HepG2 (cell line): ENCODE data around the gene AGXT. TPM values are rescaled to one million over a fixed set of nuclear protein-coding genes. Genes with fewer than 3 reads are reported as not detected.

Source experiments
- ATAC-seq: fragments of 200-7000 bp; cut with Tn5 transposase; 3 replicates; pipeline ENCODE4 v1.9.1; 2020; ENCODE audit warnings: mild to moderate bottlenecking, moderate library complexity
- BruUV-seq: library from RNA; stranded (reverse); fragments of 400-500 nt; replicated peaks from 2 replicates; lab custom pipeline; 2021; lab: Mats Ljungman, UMichigan
- CTCF ChIA-PET: fragments of 300-600 bp; formaldehyde crosslinking; extraction: SDS; loops from one replicate; lab custom pipeline; 2021; ENCODE audit warnings: low total read pairs, inconsistent platforms, low intra/inter-chr PET ratio; lab: Yijun Ruan, JAX
- POLR2A ChIA-PET: fragments of 350-600 bp; sonication (Branson Sonifier 250); formaldehyde crosslinking; loops from one replicate; lab custom pipeline; 2020; ENCODE audit warnings: antibody characterized with exemption, inconsistent platforms; lab: Yijun Ruan, JAX
- DNase-seq: peaks from one replicate; pipeline ENCODE4 v3.0.0-alpha.2; 2015; ENCODE audit warnings: low spot score
- FAIRE-seq: peaks from 3 replicates; lab custom pipeline; 2011; peaks lifted over from hg19 to GRCh38; lab: Jason Lieb, UNC
- H2AFZ ChIP-seq: one replicate; pipeline ENCODE4 v1.6.1; 2011; ENCODE audit warnings: low read length, inconsistent platforms
- H3K27ac ChIP-seq: fragments of 300-600 bp; 3 replicates; pipeline ENCODE4 v1.8.0; 2011; ENCODE audit warnings: mixed run types, mild to moderate bottlenecking, mixed read lengths, low read length, inconsistent platforms; ENCODE audit not compliant: insufficient read depth; ENCODE audit errors: extremely low read length
- H3K27me3 ChIP-seq, 2 experiments: fragments of 200-600 bp in 1 of 2; 2 replicates in 1 of 2; 3 replicates in 1 of 2; pipeline versions ENCODE4 v1.6.0 to v1.8.0; 2011; ENCODE audit warnings: low read length in 2 of 2, mild to moderate bottlenecking in 2 of 2, moderate library complexity in 2 of 2, inconsistent platforms in 1 of 2; ENCODE audit not compliant: insufficient read depth in 2 of 2, control insufficient read depth in 1 of 2
- H3K36me3 ChIP-seq, 2 experiments: fragments of 200-600 bp in 1 of 2; replicated peaks in 1 of 2; 2 replicates in 1 of 2; 3 replicates in 1 of 2; pipeline versions ENCODE4 v1.5.1 to v1.8.0; 2011; ENCODE audit warnings: low read length in 2 of 2, inconsistent platforms in 1 of 2; ENCODE audit not compliant: insufficient read depth in 2 of 2, control insufficient read depth in 1 of 2
- H3K4me1 ChIP-seq: 2 replicates; pipeline ENCODE4 v1.5.1; 2012; ENCODE audit warnings: low read length, inconsistent platforms; ENCODE audit not compliant: insufficient read depth
- H3K4me2 ChIP-seq: 2 replicates; pipeline ENCODE4 v1.6.0; 2011; ENCODE audit warnings: low read depth, low read length, inconsistent platforms
- H3K4me3 ChIP-seq, 3 experiments: fragments of 200-600 bp in 1 of 3; sonication (generic), shearing (Covaris generic) in 1 of 3; replicated peaks in 1 of 3; 2 replicates each; pipeline ENCODE4 v1.5.1; 2011 to 2016; ENCODE audit warnings: low read length in 3 of 3, inconsistent platforms in 2 of 3, low read depth in 2 of 3, mild to moderate bottlenecking in 2 of 3, control low read depth in 1 of 3, mixed read lengths in 1 of 3; ENCODE audit not compliant: insufficient read depth in 1 of 3
- H3K79me2 ChIP-seq: one replicate; pipeline ENCODE4 v1.6.1; 2011; ENCODE audit warnings: low read length, inconsistent platforms; ENCODE audit not compliant: insufficient read depth
- H3K9ac ChIP-seq: 2 replicates; pipeline ENCODE4 v1.6.0; 2011; ENCODE audit warnings: mild to moderate bottlenecking, low read depth, low read length, inconsistent platforms; ENCODE audit not compliant: insufficient read depth
- H3K9me3 ChIP-seq: 2 replicates; pipeline ENCODE4 v1.5.1; 2012; ENCODE audit warnings: mild to moderate bottlenecking, low read length
- H4K20me1 ChIP-seq: 2 replicates; pipeline ENCODE4 v1.6.0; 2011; ENCODE audit warnings: inconsistent platforms, mild to moderate bottlenecking, low read length, moderate library complexity; ENCODE audit not compliant: insufficient read depth
- ADNP ChIP-seq: sonication (generic); formaldehyde crosslinking; IDR thresholded peaks from 2 replicates; pipeline ENCODE4 v1.4.0; 2020; ENCODE audit warnings: missing genetic modification reagents
- AGO1 ChIP-seq: fragments of 200-400 bp; formaldehyde crosslinking; IDR thresholded peaks from 2 replicates; pipeline ENCODE4 v1.6.1; 2017; ENCODE audit warnings: mild to moderate bottlenecking, low read depth, low read length, moderate library complexity; ENCODE audit not compliant: poor library complexity, severe bottlenecking
- HOXA9 ChIP-seq: sonication (generic); formaldehyde crosslinking; IDR thresholded peaks from 2 replicates; pipeline ENCODE4 v1.8.1; 2022; ENCODE audit warnings: missing genetic modification reagents, mild to moderate bottlenecking, moderate library complexity, borderline replicate concordance
- LCORL ChIP-seq, 2 experiments: fragments of 450-650 bp in 1 of 2; sonication (generic) in 1 of 2; formaldehyde crosslinking in 1 of 2; IDR thresholded peaks; 2 replicates each; pipeline versions ENCODE4 v1.5.0 to v1.6.1; 2017 to 2020; ENCODE audit warnings: antibody characterized with exemption in 1 of 2, missing genetic modification reagents in 1 of 2
- RFXANK ChIP-seq: IDR thresholded peaks from 2 replicates; pipeline ENCODE4 v1.6.1; 2016
- ZMAT3 ChIP-seq: sonication (generic); formaldehyde crosslinking; conservative IDR thresholded peaks from 2 replicates; pipeline ENCODE4 v1.7.0; 2021; ENCODE audit warnings: missing genetic modification reagents
- ZNF432 ChIP-seq: sonication (generic); formaldehyde crosslinking; IDR thresholded peaks from 2 replicates; pipeline ENCODE4 v1.5.0; 2020; ENCODE audit warnings: missing genetic modification reagents, mild to moderate bottlenecking, borderline replicate concordance
- ZNF441 ChIP-seq: sonication (generic); formaldehyde crosslinking; IDR thresholded peaks from 2 replicates; pipeline ENCODE4 v1.7.0; 2021; ENCODE audit warnings: missing genetic modification reagents, borderline replicate concordance
- ZNF549 ChIP-seq: sonication (generic); formaldehyde crosslinking; IDR thresholded peaks from 2 replicates; pipeline ENCODE4 v1.5.0; 2020; ENCODE audit warnings: missing genetic modification reagents
- ZNF678 ChIP-seq: sonication (generic); formaldehyde crosslinking; IDR thresholded peaks from 2 replicates; pipeline ENCODE4 v1.4.0; 2020; ENCODE audit warnings: mild to moderate bottlenecking, missing genetic modification reagents
- WGBS: methylation state at CpG from one replicate; pipeline ENCODE4 v1.1.6; 2017; ENCODE audit warnings: low lambda C conversion rate; 5-methylcytosine and 5-hydroxymethylcytosine counted together
- in situ Hi-C: cut with HindIII; loops from 2 replicates; pipeline ENCODE4 v1.10.0; 2017; ENCODE audit warnings: low pct_unique_long_range_greater_than_20kb; ENCODE audit not compliant: extremely low pct_ligation_motif_present
- intact Hi-C: fragments of 100-400 bp; cut with micrococcal nuclease; formaldehyde crosslinking; loops from one replicate; pipeline ENCODE4 v1.10.0; 2022; ENCODE audit not compliant: unreplicated experiment
- polyA plus RNA-seq, 8 experiments: library from polyadenylated mRNA; depleted of rRNA in 3 of 8; stranded (reverse) in 7 of 8; unstranded in 1 of 8; fragments of >200 nt; fragmentation: Illumina TruSeq in 4 of 8; extraction: Trizol in 4 of 8; gene quantifications; 2 replicates each; pipeline versions ENCODE4 v1.2.1 to v1.2.3, GENCODE V29; 2011 to 2016; ENCODE audit warnings: low read depth in 4 of 8, missing spikeins in 1 of 8, mixed read lengths in 1 of 8; ENCODE audit not compliant: insufficient read depth in 1 of 8
- total RNA-seq, 5 experiments: library from RNA; depleted of rRNA; stranded (reverse); fragments of >200 nt; fragmentation: Illumina TruSeq; extraction: Trizol; gene quantifications; 2 replicates each; pipeline ENCODE4 v1.2.3, GENCODE V29; 2016; ENCODE audit warnings: low read depth in 1 of 5
- TF ChIP-seq, protein P1 (sequence below): IDR thresholded peaks from 2 replicates; pipeline ENCODE4 v1.6.1; 2016; ENCODE audit warnings: low read depth, missing genetic modification reagents, missing compliant biosample characterization
- TF ChIP-seq, protein P2 (sequence below): sonication (generic); formaldehyde crosslinking; IDR thresholded peaks from 2 replicates; pipeline ENCODE4 v1.4.0; 2020; ENCODE audit warnings: missing genetic modification reagents
- TF ChIP-seq, protein P3 (sequence below): sonication (generic); formaldehyde crosslinking; IDR thresholded peaks from 2 replicates; pipeline ENCODE4 v1.5.0; 2020; ENCODE audit warnings: mild to moderate bottlenecking, missing genetic modification reagents, borderline replicate concordance
- TF ChIP-seq, protein P4 (sequence below): sonication (generic); formaldehyde crosslinking; IDR thresholded peaks from 2 replicates; pipeline ENCODE4 v1.4.0; 2020; ENCODE audit warnings: mild to moderate bottlenecking, low read depth, missing genetic modification reagents

AGXT gene
- total and polyA plus RNA-seq, 2 of the 13 experiments (the other 11 are each of a cell fraction or from before 2014, with no cell fraction given): 41.9 to 96.1 TPM

DNA sequence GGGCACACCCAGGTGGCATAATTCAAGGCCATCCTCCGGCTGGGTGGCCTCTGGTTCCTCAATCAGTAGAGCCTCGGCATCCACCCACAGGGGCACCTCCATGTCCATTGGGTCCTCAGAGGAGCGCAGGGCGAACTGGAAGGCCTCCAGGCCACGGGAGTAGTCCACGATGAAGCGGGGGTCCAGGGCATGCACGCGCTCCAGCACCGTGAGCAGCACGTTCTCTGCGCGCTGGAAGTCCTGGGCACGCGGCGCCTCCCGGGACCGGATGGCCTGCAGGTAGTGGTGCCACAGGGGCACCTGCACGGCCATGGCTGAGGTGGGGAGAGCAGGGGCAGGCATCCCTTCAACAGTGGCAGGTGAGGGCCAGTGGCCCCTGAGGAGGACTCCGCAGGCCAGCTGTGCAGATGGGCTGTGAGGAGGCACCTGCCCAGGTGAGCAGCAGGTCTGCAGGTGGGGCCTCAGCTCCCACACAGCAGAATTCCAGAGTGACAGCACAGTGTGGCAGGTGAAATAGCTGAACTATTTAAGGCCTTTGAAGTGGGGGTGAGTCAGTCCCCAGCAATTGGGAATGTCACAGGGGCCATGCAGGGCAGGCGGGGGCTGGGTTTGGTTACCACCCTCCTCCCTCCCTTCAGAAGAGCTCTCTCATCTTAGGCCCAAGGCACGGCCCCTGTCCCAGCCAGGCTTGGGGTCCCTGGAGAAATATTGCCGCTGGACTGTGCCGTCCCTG, 27.2 kb downstream of the AGXT start, which contains the start of gene MAB21L4:
MAB21L4 (minus strand) TSS at position 501 of the 733 bp plus-strand sequence; CDS start at position 342, 159 bp downstream.
- DNase-seq (peak; percentile 45), ATAC-seq (peak; percentile 1; the same call in 2 of the 3 replicates), FAIRE-seq (no peak)
- no peaks in the 10 kb centered on the region for H3K79me2 ChIP-seq
- H3K4me1 ChIP-seq: peaks cover 74% of the 10 kb centered on the region
- H2AFZ ChIP-seq: no peak within 1 kb of the TSS
- H3K9me3 ChIP-seq: no peaks in the 10 kb centered on the region
- intact Hi-C loops (no loop called here), in situ Hi-C loops (no loop called here)
- no peaks in the 10 kb centered on the region for H3K36me3 ChIP-seq
- 69% methylated on average over 11 of the region's 24 CpGs for WGBS
- peak within 1 kb of the TSS; percentile 49 for H3K4me2 ChIP-seq
- no peak within 1 kb of the TSS for H3K27ac ChIP-seq
- H3K27me3 ChIP-seq: peaks cover 0 to 4% of the 10 kb centered on the region in 2 experiments; a peak in 1 of 5 replicates
- POLR2A ChIA-PET: interaction anchor here (0.9 to 4.2 kb wide), 5 partner anchors 14 to 38 kb away, joined by 3 to 37 read pairs (median 17); no protein-coding TSS in a partner anchor
- CTCF ChIA-PET: no interaction called here
- no TSS peak for BruUV-seq
- no peak within 1 kb of the TSS for H3K9ac ChIP-seq
- no peaks in the 10 kb centered on the region for H4K20me1 ChIP-seq
- H3K4me3 ChIP-seq: peak within 1 kb of the TSS in 1 of 3 experiments; percentile 59; a peak in 1 of 6 replicates
- TF ChIP-seq AGO1: no peak
- no peak for TF ChIP-seq LCORL (IDR thresholded peaks at IDR 0.05)
- peak; percentile 90 for TF ChIP-seq LCORL (CRISPR knock-in tag; IDR thresholded peaks at IDR 0.05)
- TF ChIP-seq RFXANK (CRISPR knock-in tag): no peak
- TF ChIP-seq ZNF678 (CRISPR knock-in tag): no peak
- TF ChIP-seq, protein P1, sequence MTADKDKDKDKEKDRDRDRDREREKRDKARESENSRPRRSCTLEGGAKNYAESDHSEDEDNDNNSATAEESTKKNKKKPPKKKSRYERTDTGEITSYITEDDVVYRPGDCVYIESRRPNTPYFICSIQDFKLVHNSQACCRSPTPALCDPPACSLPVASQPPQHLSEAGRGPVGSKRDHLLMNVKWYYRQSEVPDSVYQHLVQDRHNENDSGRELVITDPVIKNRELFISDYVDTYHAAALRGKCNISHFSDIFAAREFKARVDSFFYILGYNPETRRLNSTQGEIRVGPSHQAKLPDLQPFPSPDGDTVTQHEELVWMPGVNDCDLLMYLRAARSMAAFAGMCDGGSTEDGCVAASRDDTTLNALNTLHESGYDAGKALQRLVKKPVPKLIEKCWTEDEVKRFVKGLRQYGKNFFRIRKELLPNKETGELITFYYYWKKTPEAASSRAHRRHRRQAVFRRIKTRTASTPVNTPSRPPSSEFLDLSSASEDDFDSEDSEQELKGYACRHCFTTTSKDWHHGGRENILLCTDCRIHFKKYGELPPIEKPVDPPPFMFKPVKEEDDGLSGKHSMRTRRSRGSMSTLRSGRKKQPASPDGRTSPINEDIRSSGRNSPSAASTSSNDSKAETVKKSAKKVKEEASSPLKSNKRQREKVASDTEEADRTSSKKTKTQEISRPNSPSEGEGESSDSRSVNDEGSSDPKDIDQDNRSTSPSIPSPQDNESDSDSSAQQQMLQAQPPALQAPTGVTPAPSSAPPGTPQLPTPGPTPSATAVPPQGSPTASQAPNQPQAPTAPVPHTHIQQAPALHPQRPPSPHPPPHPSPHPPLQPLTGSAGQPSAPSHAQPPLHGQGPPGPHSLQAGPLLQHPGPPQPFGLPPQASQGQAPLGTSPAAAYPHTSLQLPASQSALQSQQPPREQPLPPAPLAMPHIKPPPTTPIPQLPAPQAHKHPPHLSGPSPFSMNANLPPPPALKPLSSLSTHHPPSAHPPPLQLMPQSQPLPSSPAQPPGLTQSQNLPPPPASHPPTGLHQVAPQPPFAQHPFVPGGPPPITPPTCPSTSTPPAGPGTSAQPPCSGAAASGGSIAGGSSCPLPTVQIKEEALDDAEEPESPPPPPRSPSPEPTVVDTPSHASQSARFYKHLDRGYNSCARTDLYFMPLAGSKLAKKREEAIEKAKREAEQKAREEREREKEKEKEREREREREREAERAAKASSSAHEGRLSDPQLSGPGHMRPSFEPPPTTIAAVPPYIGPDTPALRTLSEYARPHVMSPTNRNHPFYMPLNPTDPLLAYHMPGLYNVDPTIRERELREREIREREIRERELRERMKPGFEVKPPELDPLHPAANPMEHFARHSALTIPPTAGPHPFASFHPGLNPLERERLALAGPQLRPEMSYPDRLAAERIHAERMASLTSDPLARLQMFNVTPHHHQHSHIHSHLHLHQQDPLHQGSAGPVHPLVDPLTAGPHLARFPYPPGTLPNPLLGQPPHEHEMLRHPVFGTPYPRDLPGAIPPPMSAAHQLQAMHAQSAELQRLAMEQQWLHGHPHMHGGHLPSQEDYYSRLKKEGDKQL (CRISPR knock-in tag): no peak
- no peak for TF ChIP-seq HOXA9
- TF ChIP-seq ZMAT3: no peak
- TF ChIP-seq ZNF549 (CRISPR knock-in tag): no peak
- TF ChIP-seq, protein P2, sequence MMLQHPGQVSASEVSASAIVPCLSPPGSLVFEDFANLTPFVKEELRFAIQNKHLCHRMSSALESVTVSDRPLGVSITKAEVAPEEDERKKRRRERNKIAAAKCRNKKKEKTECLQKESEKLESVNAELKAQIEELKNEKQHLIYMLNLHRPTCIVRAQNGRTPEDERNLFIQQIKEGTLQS (CRISPR knock-in tag): peak; percentile 70
- TF ChIP-seq, protein P3, sequence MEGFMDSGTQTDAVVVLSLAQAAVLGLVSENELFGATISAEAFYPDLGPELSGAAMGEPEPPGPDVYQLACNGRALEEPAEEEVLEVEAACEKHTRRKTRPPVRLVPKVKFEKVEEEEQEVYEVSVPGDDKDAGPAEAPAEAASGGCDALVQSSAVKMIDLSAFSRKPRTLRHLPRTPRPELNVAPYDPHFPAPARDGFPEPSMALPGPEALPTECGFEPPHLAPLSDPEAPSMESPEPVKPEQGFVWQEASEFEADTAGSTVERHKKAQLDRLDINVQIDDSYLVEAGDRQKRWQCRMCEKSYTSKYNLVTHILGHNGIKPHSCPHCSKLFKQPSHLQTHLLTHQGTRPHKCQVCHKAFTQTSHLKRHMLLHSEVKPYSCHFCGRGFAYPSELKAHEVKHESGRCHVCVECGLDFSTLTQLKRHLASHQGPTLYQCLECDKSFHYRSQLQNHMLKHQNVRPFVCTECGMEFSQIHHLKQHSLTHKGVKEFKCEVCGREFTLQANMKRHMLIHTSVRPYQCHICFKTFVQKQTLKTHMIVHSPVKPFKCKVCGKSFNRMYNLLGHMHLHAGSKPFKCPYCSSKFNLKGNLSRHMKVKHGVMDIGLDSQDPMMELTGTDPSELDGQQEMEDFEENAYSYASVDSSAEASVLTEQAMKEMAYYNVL (CRISPR knock-in tag): no peak
- TF ChIP-seq ZNF441 (CRISPR knock-in tag): no peak
- TF ChIP-seq ADNP (CRISPR knock-in tag): no peak
- TF ChIP-seq ZNF432 (CRISPR knock-in tag): no peak
- TF ChIP-seq, protein P4, sequence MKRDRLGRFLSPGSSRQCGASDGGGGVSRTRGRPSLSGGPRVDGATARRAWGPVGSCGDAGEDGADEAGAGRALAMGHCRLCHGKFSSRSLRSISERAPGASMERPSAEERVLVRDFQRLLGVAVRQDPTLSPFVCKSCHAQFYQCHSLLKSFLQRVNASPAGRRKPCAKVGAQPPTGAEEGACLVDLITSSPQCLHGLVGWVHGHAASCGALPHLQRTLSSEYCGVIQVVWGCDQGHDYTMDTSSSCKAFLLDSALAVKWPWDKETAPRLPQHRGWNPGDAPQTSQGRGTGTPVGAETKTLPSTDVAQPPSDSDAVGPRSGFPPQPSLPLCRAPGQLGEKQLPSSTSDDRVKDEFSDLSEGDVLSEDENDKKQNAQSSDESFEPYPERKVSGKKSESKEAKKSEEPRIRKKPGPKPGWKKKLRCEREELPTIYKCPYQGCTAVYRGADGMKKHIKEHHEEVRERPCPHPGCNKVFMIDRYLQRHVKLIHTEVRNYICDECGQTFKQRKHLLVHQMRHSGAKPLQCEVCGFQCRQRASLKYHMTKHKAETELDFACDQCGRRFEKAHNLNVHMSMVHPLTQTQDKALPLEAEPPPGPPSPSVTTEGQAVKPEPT: no peak
